Ammon's horn (tissue), 1 donor: ENCODE results near the gene RUNX1.

Experiments
- DNase-seq: peaks from one replicate; pipeline ENCODE4 v3.0.0-alpha.2; 2016; ENCODE audit warnings: low spot score

Gene RUNX1

DNA sequence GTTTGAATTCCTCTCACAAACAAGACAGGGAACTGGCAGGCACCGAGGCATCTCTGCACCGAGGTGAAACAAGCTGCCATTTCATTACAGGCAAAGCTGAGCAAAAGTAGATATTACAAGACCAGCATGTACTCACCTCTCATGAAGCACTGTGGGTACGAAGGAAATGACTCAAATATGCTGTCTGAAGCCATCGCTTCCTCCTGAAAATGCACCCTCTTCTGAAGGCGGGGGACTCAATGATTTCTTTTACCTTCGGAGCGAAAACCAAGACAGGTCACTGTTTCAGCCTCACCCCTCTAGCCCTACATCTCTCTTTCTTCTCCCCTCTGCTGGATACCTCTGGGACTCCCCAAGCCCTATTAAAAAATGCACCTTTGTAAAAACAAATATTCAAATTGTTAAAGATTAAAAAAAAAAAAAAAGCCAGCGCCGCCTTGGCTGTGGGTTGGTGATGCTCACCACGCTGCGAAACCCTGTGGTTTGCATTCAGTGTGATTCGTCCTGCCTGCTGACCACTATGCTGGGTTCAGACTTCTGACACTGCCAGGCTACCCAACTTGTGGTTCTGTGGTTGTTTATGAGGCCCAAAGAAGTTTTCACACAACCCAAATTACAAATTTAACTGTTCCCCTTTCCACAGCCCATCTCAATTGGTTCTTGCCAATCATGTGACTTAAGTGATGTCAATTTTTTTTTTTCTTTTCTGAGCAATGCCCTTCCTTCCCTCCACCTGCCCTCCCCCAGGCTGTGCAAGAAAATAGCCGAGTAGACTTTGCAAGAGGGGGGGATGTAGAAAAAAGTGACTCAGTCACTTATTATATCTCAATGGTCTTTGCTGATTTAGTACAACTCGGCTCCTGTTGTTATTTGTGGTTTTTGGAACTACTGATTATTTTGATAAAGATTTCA is at the start of gene RUNX1:
Gene RUNX1 (minus strand): TSS at position 597 of the 912 bp plus-strand sequence.
- peak; percentile 67 for DNase-seq

DNA sequence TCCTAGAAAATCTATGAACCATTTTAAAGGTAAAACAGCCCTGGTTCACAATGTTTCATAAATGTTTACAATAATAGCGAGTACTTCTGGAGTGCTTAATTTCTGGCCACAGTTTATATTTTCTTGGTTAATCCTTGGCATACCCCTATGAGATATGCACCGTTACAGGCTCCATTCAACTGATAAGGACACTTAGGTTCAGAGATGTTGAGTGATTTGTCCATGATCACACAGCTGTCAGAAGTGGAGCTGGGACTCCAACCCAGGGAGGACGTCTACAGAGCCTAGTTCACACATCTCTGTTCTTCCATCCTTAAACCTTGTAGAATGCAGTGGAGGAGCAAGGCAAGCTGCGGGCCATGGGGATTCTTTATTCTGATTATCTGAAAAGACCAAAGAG is 48.4 kb upstream of the RUNX1 start:
- no peak for DNase-seq

- no peak for DNase-seq
These were observed 47.9 kb upstream of the RUNX1 start for GRCh38 chr21:35096959-35097358.

DNA sequence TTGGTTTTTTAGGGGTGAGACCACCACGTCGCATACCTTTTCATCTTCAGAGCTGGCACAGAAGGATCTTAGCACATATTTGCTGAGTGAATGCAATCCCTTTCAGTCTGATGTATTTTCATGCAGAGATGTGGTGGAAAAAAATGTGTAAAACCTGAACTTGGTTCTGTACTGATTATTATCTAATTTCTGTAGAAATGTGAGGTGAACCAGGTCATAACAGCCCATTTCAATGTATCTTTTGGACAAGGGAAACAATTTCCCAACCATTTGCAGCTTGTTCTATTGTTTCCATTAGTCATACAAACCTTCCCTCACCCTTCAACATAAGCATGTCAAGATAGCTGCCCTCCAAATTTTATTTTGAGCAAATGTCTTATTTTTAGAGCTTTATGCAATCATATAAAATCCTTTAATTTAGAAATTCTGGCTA is 46.8 kb upstream of the RUNX1 start:
- no peak for DNase-seq

DNA sequence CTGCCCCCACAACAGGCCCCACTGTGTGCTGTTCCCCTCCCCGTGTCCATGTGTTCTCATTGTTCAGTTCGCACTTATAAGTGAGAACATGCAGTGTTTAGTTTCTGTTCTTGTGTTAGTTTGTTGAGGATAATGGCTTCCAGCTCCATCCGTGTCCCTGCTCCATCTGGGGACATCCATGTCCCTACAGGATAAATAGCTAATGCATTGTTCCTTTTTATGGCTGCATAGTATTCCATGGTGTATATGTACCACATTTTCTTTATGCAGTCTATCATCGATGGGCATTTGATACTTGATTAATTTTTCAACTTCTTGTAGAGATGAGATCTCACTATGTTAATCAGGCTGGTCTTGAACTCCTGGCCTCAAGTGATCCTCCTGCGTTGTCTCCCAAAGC is 44.4 kb upstream of the RUNX1 start:
- no peak for DNase-seq

- no peak for DNase-seq
These were observed 42.4 kb upstream of the RUNX1 start for GRCh38 chr21:35091496-35091895.

DNA sequence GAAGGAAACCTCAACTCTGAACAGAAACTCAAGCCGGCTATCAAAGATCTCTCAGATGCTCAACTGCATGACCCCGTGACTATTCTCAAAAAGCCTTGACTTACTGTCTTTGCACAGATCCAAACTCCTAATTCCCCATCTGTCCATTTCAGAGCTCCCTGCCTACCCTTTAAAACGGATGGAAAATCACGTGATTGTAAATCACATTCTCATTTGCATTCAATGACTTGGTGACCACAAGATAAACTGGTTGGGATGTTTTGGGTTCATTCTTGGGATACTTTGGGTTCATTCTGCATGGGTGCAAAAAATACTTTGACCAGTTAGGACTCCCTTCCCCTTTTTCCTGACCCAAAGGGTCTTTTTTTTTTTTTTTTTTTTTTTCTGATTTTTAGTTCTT is 41.3 kb upstream of the RUNX1 start:
- DNase-seq: no peak

- DNase-seq: no peak
These were observed 39.2 kb upstream of the RUNX1 start for GRCh38 chr21:35088319-35088771.

GRCh38 chr21:35086357-35086756 is 37.3 kb upstream of the RUNX1 start:
- no peak for DNase-seq

GRCh38 chr21:35084869-35085268 is 35.8 kb upstream of the RUNX1 start:
- DNase-seq: no peak

DNA sequence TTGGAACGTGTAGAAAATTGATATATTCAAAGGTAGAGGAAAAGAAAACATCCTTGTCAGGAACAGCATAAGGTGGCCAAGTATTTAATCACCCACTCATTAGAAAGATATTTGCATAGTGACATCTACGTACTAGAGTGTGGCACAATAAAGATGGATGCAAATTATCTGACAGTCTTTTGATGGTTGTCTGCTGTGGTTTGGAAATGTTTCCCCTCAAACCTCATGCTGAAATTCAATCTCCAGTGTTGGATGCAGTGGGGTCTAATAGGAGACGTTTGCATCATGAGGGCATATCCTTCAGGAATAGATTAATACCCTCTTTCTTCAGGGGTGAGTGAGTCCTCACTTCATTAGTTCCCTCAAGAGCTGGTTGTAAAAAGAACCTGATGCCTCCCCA is 34.1 kb upstream of the RUNX1 start:
- DNase-seq: no peak

- DNase-seq: no peak
These were observed 32.8 kb upstream of the RUNX1 start for GRCh38 chr21:35081861-35082260.

GRCh38 chr21:35079181-35079580 is 30.1 kb upstream of the RUNX1 start:
- no peak for DNase-seq

DNA sequence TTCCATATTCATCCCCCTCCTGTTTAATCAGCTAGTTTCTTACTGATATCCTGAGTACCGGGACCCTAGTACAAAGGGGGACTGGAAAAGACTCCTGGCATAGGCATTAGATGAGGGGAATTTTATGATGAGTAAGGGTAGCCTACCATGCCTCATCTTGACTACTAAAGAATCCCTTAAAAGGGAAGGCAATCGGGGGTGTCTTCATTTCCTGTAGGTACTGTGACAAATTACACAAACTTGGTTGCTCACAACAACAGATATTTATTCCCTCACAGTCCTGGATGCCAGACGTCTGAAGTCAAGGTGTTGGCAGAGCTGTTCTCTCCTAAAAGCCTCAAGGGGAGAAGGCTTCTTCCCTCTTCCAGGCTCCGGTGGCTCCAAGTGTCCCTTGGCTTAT is 28.9 kb upstream of the RUNX1 start:
- no peak for DNase-seq

DNA sequence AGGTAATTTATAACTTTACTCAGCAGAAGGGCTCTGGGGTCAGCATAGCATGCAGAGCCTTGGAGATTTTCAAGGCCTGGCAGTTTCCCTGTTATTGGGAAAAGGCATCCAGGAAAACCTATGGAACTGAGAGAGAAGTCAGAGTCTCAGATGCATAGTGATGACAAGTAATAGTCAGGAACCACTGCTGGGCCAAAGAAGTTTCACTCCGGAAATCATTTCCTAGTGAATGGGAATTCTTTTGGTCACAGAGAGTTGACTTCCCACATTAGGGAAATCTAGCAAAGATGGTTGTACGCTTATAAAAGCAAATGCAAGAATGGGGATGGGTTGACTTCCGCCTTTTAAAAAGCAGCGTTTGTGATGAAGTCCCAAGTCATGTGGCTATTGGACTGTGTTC is 28.4 kb upstream of the RUNX1 start:
- DNase-seq: no peak

- peak; percentile 29 for DNase-seq
These were observed 26.4 kb upstream of the RUNX1 start for GRCh38 chr21:35075546-35075945.

DNA sequence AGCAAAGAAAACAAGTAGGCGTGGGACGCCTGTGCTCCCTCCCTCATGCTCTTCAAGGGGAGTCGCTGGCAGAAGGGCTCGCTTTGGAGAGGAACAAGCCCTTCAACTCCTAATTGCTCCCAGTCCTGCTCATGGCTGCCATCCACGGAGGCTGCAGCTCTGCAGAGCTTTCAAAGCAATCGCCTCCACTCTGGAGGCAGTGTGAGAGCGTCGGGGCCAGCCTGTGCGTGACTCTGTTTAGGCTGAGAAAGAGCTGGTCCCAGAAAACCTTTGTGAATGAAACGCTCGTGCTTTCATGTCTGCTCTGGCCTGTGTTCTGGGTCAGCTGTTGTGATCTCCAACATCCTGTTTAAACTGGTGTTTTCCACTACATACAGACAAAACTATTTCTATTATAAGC is 23.9 kb upstream of the RUNX1 start:
- DNase-seq: no peak

DNA sequence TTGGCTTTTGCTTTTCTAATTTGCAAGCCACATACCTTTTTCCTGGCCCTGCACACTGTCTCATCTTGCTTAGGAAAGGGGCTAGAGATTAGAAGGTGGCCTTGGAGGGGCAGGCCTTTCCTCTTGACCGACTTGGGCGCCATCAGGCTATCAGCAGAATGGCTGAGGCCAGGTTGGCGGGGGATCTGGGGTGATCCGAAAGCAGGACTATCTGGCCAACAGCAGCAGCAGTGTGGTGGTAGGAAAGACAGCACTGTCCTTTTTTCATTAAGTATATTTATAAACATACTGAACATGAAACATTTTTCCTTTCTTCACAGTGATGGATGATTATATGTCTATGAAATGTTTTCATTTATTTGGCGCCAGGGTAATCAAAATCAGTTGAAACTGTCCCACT is 23.5 kb upstream of the RUNX1 start:
- DNase-seq: no peak

DNA sequence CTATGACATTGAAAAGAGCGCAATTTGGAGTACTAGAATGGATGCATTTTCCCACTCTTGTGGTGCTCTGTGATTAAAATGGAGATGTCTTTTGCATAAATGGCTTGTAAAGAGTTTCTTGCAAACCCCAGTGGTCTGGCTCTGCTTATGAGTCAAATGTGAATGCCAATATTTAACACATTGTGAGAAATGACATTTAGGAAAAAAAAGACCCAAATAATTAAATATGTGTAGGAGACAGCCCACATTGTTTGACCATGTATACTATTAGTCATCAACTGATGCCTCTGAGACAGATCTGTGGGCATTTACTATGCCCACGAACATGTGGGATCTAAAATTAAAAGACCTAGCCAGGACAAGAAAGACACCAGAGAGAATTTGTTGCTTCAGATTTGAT is 22.2 kb upstream of the RUNX1 start:
- no peak for DNase-seq

DNA sequence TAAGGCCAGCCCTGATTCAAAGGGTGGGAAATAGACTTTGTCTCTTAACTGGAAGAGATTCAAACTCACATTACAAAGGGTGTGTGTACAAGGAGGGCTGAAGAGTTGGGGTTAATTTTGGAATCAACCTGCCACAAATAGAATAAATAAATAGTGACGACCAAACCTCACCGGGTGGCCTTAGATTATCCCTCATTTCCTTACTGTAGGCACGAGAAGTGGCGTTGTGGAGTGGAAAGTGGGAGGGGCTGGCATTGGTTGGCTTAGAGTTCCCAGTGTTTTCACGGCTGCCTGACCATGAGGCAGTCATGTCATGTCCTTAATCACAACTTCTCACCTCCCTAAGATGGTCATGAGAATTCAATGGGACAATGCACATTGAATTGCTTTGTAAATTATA is 21.3 kb upstream of the RUNX1 start:
- no peak for DNase-seq

DNA sequence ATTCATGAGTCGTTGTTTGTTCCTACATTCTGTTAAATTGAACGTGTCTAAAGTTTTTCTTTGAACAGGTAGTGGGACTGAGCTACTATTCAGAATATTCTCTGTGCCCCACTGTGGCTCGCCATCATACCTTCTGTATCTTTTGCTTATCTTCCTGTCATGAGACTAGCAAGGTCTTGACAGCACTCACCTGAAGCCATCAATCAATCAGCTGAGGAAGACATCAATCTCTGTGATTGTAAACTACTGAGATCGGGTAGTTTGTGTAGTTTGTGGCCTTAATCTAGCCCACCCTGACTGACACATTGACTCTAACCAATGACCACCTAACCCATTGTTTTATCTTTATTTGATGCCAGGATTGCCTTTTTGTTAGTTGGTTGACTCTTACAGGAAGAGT is 17.7 kb upstream of the RUNX1 start:
- DNase-seq: no peak

GRCh38 chr21:35063428-35064172 is 14.5 kb upstream of the RUNX1 start:
- DNase-seq: no peak

DNA sequence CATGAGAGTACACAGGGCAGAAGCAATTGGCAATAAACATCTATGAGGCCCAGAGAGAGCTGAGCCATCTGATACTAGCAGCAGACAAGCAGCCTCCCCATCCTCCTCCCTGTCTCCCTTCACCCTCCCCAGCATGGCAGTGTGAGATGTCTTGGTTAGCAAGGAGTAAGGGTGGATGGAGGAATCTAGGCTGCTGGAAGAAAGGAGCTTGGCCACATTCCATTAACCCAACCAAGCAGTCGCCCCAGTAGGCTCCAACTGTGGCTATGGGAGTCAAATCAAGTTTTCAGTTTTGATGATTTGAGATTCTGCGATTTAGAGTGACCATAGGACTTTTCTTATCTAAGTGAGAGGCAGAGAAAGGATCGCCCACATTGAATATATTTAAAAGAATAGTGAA is 12.9 kb upstream of the RUNX1 start:
- DNase-seq: no peak
